Measurements from ENCODE around the gene SLC39A1. TPM values are rescaled to one million over a fixed set of nuclear protein-coding genes. Genes with fewer than 3 reads are reported as not detected.

The SLC39A1 gene
- total and polyA plus RNA-seq, 9 of the 15 experiments (the other 6 are each of a cell fraction or from before 2014, with no cell fraction given) = 9.9 to 81.1 (median 62.7) TPM

- TF ChIP-seq CREB3L1 (IDR thresholded peaks at IDR 0.05; ENCODE audit: borderline replicate concordance, low read depth) = no peak
- TF ChIP-seq FOSL1 (tag; conservative IDR thresholded peaks at IDR 0.05) = peak; percentile 11; the same call in 1 of the 2 replicates
- TF ChIP-seq BRF2 (IDR thresholded peaks at IDR 0.05; ENCODE audit: borderline replicate concordance, insufficient read depth, insufficient read length) = no peak
- peak; percentile 40; the same call in 1 of the 2 replicates for TF ChIP-seq GABPB1 (CRISPR knock-in tag; IDR thresholded peaks at IDR 0.05)
- no peak for TF ChIP-seq SMAD2 (IDR thresholded peaks at IDR 0.05; ENCODE audit: low read depth, low read length)
- TF ChIP-seq ZC3H8 (IDR thresholded peaks at IDR 0.05) = no peak
- no peak for TF ChIP-seq E2F6 (IDR thresholded peaks at IDR 0.05; ENCODE audit: borderline replicate concordance in 1 of 2, extremely low read depth in 1 of 2, insufficient read depth in 1 of 2, insufficient read length in 1 of 2, low read depth in 1 of 2, low read length in 1 of 2, poor library complexity in 1 of 2, severe bottlenecking in 1 of 2)
- TF ChIP-seq ZBTB26 (CRISPR knock-in tag; IDR thresholded peaks at IDR 0.05) = no peak
- TF ChIP-seq POU5F1 (IDR thresholded peaks at IDR 0.05; ENCODE audit: borderline replicate concordance, low read depth, low read length, partially characterized antibody) = no peak
- no peak for TF ChIP-seq SRSF1 (IDR thresholded peaks at IDR 0.05; ENCODE audit: low read depth, low read length)
- no peak for TF ChIP-seq LEF1 (IDR thresholded peaks at IDR 0.05)
- peak; percentile 97 for TF ChIP-seq VEZF1 (CRISPR knock-in tag; IDR thresholded peaks at IDR 0.05)
- TF ChIP-seq GTF2A2 (tag; IDR thresholded peaks at IDR 0.05) = no peak
- no peak for TF ChIP-seq MED1 (CRISPR knock-in tag; IDR thresholded peaks at IDR 0.05; ENCODE audit: borderline replicate concordance)
- TF ChIP-seq ZNF785 (CRISPR knock-in tag; IDR thresholded peaks at IDR 0.05) = no peak
- TF ChIP-seq GTF3C2 (IDR thresholded peaks at IDR 0.05; ENCODE audit: borderline replicate concordance, extremely low read depth, insufficient read length) = no peak
Measured at GRCh38 chr1:153922076-153922971, 41.0 kb downstream of the SLC39A1 start (continued).
